ENCODE measurements around the gene CD2.

The CD2 gene

DNA sequence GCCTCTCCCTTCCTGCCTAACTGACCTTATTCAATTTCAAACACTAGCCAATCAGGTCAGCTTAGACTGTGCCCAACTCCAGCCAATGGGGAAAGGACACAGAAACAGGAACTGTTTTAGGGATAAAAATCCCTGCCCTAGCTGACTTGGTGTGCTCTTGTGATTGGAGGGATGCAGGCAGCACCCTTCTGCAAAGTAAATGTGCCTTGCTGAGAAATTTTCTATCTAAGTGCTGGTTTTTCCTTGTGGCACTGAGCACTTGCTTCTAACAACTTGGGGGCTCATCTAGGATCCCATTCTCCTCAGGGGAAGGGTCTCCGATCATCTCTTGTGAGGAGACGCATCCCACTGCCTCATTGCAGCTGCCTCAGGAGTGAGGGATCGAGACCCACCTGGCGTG is 10.7 kb upstream of the CD2 start:
- TF ChIP-seq, protein P1, sequence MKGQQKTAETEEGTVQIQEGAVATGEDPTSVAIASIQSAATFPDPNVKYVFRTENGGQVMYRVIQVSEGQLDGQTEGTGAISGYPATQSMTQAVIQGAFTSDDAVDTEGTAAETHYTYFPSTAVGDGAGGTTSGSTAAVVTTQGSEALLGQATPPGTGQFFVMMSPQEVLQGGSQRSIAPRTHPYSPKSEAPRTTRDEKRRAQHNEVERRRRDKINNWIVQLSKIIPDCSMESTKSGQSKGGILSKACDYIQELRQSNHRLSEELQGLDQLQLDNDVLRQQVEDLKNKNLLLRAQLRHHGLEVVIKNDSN (IDR thresholded peaks at IDR 0.05) = 0 out of 2 replicates have a peak, but pooled peaks have one; percentile 4
- TF ChIP-seq CEBPB (IDR thresholded peaks at IDR 0.05) = no peak
- TF ChIP-seq CREB1 (IDR thresholded peaks at IDR 0.05; ENCODE audit: low read depth) = no peak
- no peak for TF ChIP-seq EP300 (IDR thresholded peaks at IDR 0.05; ENCODE audit: borderline replicate concordance)
- no peak for TF ChIP-seq EGR1 (IDR thresholded peaks at IDR 0.05)
- no peak for TF ChIP-seq NFIC (IDR thresholded peaks at IDR 0.05)
- no peak for TF ChIP-seq TAF1 (IDR thresholded peaks at IDR 0.05; ENCODE audit: low read depth)

DNA sequence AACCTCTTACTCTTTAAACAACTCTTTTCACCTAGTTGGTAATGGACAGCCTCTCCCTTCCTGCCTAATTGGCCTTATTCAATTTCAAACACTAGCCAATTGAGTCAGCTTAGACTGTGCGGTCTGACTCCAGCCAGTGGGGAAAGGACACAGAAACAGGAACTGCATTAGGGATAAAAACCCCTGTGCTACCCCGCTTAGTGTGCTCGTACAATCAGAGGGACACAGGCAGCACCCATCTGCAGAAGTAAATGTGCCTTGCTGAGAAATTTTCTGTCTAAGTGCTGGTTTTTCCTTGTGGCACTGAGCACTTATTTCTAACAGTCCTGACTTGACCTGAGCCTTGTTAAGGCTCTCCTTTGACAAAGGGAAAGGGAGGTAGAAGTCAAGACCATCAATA is 6.0 kb upstream of the CD2 start:
- no peak for TF ChIP-seq TAF1 (IDR thresholded peaks at IDR 0.05; ENCODE audit: low read depth)
- no peak for TF ChIP-seq FOXM1 (IDR thresholded peaks at IDR 0.05; ENCODE audit: borderline replicate concordance, low read depth)
- TF ChIP-seq EP300 (IDR thresholded peaks at IDR 0.05; ENCODE audit: borderline replicate concordance) = no peak
- TF ChIP-seq TEAD4 (IDR thresholded peaks at IDR 0.05) = no peak
- TF ChIP-seq, protein P1 (IDR thresholded peaks at IDR 0.05) = no peak
- TF ChIP-seq NFIC (IDR thresholded peaks at IDR 0.05) = no peak
- TF ChIP-seq CREB1 (IDR thresholded peaks at IDR 0.05; ENCODE audit: low read depth) = no peak
- TF ChIP-seq TCF12 (IDR thresholded peaks at IDR 0.05; ENCODE audit: low read depth) = no peak
- no peak for TF ChIP-seq RAD21 (IDR thresholded peaks at IDR 0.05; ENCODE audit: low read depth)
- no peak for TF ChIP-seq CEBPB (IDR thresholded peaks at IDR 0.05)
- TF ChIP-seq, protein P2, sequence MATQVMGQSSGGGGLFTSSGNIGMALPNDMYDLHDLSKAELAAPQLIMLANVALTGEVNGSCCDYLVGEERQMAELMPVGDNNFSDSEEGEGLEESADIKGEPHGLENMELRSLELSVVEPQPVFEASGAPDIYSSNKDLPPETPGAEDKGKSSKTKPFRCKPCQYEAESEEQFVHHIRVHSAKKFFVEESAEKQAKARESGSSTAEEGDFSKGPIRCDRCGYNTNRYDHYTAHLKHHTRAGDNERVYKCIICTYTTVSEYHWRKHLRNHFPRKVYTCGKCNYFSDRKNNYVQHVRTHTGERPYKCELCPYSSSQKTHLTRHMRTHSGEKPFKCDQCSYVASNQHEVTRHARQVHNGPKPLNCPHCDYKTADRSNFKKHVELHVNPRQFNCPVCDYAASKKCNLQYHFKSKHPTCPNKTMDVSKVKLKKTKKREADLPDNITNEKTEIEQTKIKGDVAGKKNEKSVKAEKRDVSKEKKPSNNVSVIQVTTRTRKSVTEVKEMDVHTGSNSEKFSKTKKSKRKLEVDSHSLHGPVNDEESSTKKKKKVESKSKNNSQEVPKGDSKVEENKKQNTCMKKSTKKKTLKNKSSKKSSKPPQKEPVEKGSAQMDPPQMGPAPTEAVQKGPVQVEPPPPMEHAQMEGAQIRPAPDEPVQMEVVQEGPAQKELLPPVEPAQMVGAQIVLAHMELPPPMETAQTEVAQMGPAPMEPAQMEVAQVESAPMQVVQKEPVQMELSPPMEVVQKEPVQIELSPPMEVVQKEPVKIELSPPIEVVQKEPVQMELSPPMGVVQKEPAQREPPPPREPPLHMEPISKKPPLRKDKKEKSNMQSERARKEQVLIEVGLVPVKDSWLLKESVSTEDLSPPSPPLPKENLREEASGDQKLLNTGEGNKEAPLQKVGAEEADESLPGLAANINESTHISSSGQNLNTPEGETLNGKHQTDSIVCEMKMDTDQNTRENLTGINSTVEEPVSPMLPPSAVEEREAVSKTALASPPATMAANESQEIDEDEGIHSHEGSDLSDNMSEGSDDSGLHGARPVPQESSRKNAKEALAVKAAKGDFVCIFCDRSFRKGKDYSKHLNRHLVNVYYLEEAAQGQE (IDR thresholded peaks at IDR 0.05; ENCODE audit: low read depth) = no peak
- TF ChIP-seq, protein P3, sequence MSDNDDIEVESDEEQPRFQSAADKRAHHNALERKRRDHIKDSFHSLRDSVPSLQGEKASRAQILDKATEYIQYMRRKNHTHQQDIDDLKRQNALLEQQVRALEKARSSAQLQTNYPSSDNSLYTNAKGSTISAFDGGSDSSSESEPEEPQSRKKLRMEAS (IDR thresholded peaks at IDR 0.05) = no peak
- no peak for TF ChIP-seq YY1 (IDR thresholded peaks at IDR 0.05; ENCODE audit: low read depth)
- TF ChIP-seq EGR1 (IDR thresholded peaks at IDR 0.05) = no peak
- no peak for TF ChIP-seq ZBTB7A (IDR thresholded peaks at IDR 0.05; ENCODE audit: low read depth)

DNA sequence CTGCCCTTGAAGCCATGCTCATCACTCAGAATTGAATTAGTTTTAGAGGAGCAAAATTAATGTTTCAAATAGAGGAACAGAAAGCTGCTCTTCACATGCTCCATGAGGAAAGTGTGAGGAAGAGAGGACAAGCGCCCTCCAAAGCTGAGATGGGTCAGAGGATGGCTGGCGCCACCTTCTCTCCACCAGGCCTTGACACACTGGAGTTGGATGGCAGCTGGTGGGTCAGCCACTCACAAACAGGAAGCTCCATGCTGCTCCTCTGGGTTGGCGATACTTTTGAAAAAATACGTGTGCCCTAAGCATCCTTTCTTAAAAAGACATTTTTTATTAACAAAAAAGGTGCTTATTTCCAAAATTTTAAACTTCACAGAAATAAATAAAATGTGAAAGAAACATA is 3.1 kb upstream of the CD2 start:
- TF ChIP-seq RAD21 (IDR thresholded peaks at IDR 0.05; ENCODE audit: low read depth) = no peak
- no peak for TF ChIP-seq CREB1 (IDR thresholded peaks at IDR 0.05; ENCODE audit: low read depth)
- TF ChIP-seq, protein P3 (IDR thresholded peaks at IDR 0.05) = no peak
- TF ChIP-seq, protein P2 (IDR thresholded peaks at IDR 0.05; ENCODE audit: low read depth) = no peak
- TF ChIP-seq TEAD4 (IDR thresholded peaks at IDR 0.05) = no peak
- TF ChIP-seq, protein P1 (IDR thresholded peaks at IDR 0.05) = no peak
- TF ChIP-seq CEBPB (IDR thresholded peaks at IDR 0.05) = no peak
- no peak for TF ChIP-seq ZBTB7A (IDR thresholded peaks at IDR 0.05; ENCODE audit: low read depth)
- TF ChIP-seq YY1 (IDR thresholded peaks at IDR 0.05; ENCODE audit: low read depth) = no peak
- TF ChIP-seq TCF12 (IDR thresholded peaks at IDR 0.05; ENCODE audit: low read depth) = no peak

DNA sequence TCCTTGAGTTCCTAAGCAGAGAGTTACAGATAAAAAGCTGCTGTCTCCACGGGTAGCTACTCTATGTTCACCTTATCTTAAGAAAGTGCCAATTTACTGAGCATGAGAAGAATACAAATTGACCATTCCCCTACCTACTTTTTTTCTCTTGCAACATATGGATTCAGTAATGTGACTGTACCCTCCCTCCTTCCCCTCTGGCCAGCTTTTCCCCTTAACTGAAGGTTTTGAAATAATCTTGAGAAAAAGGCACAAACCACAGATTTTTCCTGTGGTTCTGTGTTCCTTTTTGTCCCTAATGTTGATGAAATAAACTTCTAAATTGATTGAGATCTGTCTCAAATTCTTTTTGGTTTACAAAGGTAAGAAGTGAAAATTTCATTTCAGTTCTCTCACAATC is 2.6 kb upstream of the CD2 start:
- no peak for TF ChIP-seq TEAD4 (IDR thresholded peaks at IDR 0.05)
- TF ChIP-seq EGR1 (IDR thresholded peaks at IDR 0.05) = no peak
- TF ChIP-seq CEBPB (IDR thresholded peaks at IDR 0.05) = no peak
- no peak for TF ChIP-seq TCF12 (IDR thresholded peaks at IDR 0.05; ENCODE audit: low read depth)
- no peak for TF ChIP-seq NFIC (IDR thresholded peaks at IDR 0.05)
- TF ChIP-seq, protein P2 (IDR thresholded peaks at IDR 0.05; ENCODE audit: low read depth) = no peak
- no peak for TF ChIP-seq YY1 (IDR thresholded peaks at IDR 0.05; ENCODE audit: low read depth)
- no peak for TF ChIP-seq FOXM1 (IDR thresholded peaks at IDR 0.05; ENCODE audit: borderline replicate concordance, low read depth)
- TF ChIP-seq, protein P3 (IDR thresholded peaks at IDR 0.05) = no peak
- TF ChIP-seq TAF1 (IDR thresholded peaks at IDR 0.05; ENCODE audit: low read depth) = no peak
- no peak for TF ChIP-seq CREB1 (IDR thresholded peaks at IDR 0.05; ENCODE audit: low read depth)

Data from Ishikawa (cell line).